Omental fat pad (tissue), 4 donors: Measurements from ENCODE around the gene STARD10. TPM values are rescaled to one million over a fixed set of nuclear protein-coding genes. Genes with fewer than 3 reads are reported as not detected.

Experiments used
- ATAC-seq: fragments of 150-250 bp; one replicate; pipeline ENCODE4 v1.9.1; 2016; ENCODE audit warnings: mild to moderate bottlenecking, moderate library complexity; ENCODE audit not compliant: low FRiP score
- DNase-seq: peaks from one replicate; pipeline ENCODE4 v3.0.0-alpha.2; 2019; ENCODE audit warnings: low spot score
- total RNA-seq, 4 donors: library from RNA; depleted of rRNA; stranded (reverse); fragments of >200 nt; gene quantifications; one replicate each; pipeline ENCODE4 v1.1.0, GENCODE V29; 2016
- TF ChIP-seq, protein P1 (sequence below), 3 donors: fragments of 450-650 bp; IDR thresholded peaks; one replicate each; pipeline ENCODE4 v1.5.1; 2016 to 2017; ENCODE audit warnings: antibody characterized with exemption in 3 of 3, mild to moderate bottlenecking in 3 of 3, moderate library complexity in 2 of 3

STARD10 gene
- total RNA-seq, 4 donors from 2014 or later = 10.9 to 20.6 (median 15.4) TPM

DNA sequence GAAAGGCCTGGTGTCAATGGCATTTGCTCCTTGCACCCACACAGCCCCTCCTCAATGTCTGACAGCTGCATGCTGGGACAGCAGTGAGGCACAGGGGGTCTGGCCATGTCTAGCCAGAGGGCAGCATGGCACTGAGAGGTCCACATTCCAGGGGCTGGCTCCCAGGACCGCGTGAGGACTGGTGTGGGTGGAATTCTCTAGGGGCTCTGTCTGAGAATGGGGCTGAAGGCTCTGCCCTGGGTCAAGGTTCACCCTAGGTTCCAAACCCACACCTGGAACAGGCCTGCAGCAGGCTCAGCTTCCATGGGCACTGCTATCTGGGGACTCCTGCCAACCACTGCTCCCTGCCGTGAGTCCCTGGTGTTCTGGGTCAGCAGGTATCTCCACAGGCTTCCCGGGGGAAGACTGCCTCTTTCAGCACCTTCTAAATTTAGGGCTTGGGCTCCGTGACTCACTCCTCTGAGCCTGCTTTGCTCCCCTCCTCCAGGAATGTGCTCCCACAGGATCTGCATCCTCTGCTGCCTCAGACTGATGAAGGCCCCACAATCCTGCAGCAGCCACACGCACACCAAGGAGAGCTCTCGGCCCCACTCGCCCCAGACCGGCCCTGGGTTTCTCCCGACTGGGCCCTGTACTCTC lies 4.2 kb downstream of the STARD10 start:
- ATAC-seq = no peak
- DNase-seq = no peak
- TF ChIP-seq, protein P1, sequence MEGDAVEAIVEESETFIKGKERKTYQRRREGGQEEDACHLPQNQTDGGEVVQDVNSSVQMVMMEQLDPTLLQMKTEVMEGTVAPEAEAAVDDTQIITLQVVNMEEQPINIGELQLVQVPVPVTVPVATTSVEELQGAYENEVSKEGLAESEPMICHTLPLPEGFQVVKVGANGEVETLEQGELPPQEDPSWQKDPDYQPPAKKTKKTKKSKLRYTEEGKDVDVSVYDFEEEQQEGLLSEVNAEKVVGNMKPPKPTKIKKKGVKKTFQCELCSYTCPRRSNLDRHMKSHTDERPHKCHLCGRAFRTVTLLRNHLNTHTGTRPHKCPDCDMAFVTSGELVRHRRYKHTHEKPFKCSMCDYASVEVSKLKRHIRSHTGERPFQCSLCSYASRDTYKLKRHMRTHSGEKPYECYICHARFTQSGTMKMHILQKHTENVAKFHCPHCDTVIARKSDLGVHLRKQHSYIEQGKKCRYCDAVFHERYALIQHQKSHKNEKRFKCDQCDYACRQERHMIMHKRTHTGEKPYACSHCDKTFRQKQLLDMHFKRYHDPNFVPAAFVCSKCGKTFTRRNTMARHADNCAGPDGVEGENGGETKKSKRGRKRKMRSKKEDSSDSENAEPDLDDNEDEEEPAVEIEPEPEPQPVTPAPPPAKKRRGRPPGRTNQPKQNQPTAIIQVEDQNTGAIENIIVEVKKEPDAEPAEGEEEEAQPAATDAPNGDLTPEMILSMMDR (IDR thresholded peaks at IDR 0.05) = no peak

DNA sequence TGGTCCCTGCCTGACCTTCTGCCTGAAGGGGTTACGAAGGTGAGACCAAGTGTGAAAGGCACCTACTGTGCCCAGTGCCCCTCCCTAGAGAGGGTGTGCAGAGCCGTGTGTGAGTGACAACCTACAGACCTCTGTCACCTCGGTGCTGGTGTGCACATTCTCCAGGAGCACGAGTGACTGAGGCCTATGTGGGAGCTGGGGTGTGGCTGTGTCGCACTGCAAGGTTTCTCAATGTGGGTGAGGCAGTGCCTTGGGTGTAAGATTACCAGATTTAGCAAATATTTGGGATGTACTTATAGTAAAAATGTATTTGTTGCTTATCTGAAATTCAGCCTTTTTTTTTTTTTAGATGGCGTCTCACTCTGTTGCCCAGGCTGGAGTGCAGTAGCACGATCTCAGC lies 5.6 kb downstream of the STARD10 start:
- ATAC-seq = no peak
- TF ChIP-seq, protein P1 (IDR thresholded peaks at IDR 0.05) = no peak
- DNase-seq = no peak

DNA sequence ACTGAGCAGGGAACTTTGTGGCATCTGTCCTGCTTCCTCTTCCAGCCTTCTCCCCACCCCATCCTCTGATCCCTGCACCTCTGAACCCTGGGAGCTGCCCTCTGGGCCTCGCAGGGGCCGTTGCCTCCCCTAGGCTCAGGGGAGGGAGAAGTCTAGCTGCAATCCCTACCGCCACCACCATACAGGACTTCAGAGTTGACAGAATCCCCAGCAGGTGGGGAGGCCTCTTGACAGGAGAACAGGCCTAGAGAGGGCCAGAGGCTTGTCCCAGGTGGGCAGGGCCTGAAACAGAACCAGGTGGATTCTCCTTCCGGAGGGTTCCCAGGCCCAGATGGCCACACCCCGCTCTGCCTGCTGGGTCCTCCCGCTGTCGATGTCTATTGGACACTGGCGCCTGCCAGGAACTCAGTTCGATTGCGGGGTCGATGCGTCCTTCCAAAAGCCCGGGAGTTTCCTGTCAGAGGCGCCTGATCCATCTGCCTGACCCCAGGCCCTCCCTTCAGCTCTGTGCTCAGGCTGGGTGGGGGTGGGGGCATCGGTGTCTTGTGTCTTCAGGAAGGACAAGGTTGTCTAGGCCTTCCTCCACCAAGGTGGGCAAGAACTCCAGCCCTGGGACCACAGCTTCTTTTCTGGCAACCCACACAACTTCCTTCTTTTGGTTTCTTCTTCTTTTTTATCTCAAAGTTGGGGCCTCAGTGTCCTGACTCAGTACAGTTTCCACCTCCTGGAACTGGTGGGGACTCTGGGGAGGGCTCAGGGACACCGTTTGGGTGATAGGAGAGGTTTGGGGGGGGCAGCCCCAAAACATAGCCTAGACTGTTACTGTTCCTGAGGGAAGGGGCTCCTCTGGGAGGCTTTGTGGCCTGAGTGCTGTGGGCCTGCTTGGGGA lies 6.4 kb downstream of the STARD10 start:
- TF ChIP-seq, protein P1 (IDR thresholded peaks at IDR 0.05) = no peak
- ATAC-seq = no peak
- no peak for DNase-seq

DNA sequence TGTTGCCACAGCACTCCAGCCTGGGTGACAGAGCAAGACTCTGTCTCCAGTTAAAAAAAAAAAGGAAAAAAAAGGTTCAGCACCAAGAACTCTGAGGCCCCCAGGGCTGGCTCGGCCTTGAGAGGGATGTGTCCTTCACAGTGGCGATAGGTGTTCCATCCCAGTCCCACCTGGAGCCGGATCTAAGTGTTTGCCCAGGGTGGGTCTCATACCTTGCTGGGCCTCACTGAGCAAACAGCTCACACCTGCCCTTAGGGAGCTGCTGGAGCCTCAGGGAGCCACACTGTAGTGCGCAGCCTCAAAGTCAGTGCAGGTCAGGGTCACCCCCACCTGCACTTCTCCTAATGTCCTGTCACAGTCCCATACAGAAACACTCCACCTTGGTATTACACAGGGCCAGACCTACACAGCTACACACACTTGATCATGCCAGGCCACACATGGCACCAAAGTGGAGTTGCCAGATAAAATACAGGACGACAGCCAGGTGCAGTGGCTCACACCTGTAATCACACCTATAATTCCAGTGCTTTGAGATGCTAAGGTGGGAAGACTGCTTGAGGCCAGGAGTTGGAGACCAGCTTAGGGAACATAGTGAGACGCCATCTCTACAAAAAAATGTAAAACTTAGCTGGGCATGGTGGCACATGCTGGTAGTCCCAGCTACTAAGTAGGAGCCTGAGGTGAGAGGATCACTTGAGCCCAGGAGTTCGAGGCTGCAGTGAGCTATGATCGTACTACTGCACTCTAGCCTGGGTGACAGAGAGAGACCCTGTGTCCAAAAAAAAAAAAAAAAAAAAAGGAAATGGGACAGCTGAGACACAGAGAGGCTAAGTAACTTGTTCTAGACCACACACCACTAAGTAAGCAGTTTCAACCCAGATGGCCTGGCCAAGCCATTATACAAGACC lies 7.3 kb downstream of the STARD10 start:
- TF ChIP-seq, protein P1 (IDR thresholded peaks at IDR 0.05) = no peak
- DNase-seq (no peak), ATAC-seq (no peak)

DNA sequence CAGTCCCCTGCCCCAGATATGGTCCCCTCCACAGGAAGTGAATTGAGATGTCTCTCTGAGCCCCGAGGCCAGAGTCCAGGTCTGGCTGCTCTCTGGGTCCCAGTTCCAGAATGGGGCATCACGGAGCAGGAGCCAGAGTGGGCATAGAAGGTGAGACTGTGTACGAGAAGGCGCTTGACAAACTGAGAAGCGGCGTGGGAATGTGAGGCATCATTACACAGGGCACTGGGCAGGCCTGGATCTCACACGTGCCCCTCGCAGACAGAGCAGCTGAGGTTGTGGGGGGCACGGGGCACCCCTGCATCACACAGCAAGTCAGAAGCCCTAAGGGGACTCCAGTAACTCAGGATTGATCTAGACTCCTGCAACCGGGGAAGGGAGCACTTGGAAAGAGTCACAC lies 9.2 kb downstream of the STARD10 start:
- DNase-seq (no peak), ATAC-seq (no peak)
- TF ChIP-seq, protein P1 (IDR thresholded peaks at IDR 0.05) = no peak

DNA sequence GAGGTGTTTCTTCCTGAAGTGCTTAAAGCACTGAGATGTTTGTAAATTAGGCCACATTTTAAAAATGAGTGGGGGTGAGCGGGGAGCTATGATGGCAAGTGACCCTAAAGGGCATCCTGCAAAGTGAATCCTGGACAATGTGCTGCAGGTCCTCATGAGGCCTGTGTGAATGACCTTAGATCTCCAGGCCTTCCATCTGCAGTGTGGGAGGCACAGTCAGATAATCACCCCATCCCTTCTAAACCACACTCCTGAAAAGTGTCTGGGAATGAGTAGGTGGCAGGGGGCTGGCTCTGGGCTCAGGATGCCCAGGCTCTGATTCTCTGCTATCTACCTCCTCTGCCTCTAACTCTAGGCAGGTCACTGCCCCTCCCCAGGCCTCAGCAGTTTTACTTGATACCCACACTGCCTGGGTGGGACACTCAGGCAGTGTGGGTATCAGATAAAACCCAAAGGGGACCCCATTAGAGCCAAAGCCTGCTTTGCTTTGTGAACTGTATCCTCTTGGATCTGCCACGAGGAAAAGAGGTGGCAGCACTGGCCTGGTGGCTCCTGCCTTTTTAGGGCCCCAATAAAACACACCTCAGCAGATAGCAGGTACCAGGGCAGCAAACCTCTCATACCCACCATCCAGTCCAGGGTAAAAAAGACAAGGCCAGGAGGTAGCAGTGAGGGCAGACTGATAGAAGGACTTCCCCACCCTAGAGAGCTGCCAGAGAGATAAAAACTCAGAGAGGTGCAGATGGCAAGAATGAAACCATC lies 10.5 kb downstream of the STARD10 start:
- ATAC-seq = no peak
- TF ChIP-seq, protein P1 (IDR thresholded peaks at IDR 0.05) = no peak
- no peak for DNase-seq
